HEK293 (cell line): ENCODE data around the gene KCTD17.
A peak's percentile ranks its signal among the peaks of the same experiment; 100 is the strongest.

Experiments used
- CTCF ChIA-PET: fragments of 350-600 bp; formaldehyde crosslinking; extraction: SDS; loops from one replicate; lab custom pipeline; 2021; ENCODE audit warnings: antibody characterized with exemption; lab: Yijun Ruan, JAX
- POLR2A ChIA-PET: fragments of 300-600 bp; formaldehyde crosslinking; extraction: SDS; loops from one replicate; lab custom pipeline; 2020; ENCODE audit warnings: antibody characterized with exemption, inconsistent platforms; lab: Yijun Ruan, JAX
- H3K27ac ChIP-seq: fragments of 200-500 bp; sonication (Bioruptor generic); 2 replicates; pipeline ENCODE4 v1.5.1; 2014; ENCODE audit warnings: low read depth, low read length, control low read depth, inconsistent platforms; ENCODE audit errors: extremely low read depth
- H3K36me3 ChIP-seq, 2 experiments: fragments of 200-500 bp in 1 of 2; sonication (Bioruptor generic) in 1 of 2; 1 replicate in 1 of 2; 2 replicates in 1 of 2; pipeline ENCODE4 v1.5.1; 2014 to 2017; ENCODE audit warnings: inconsistent platforms in 2 of 2, low read length in 2 of 2; ENCODE audit not compliant: control insufficient read depth in 2 of 2, insufficient read depth in 1 of 2
- H3K4me1 ChIP-seq: fragments of 200-500 bp; sonication (Bioruptor generic); 2 replicates; pipeline ENCODE4 v1.5.1; 2014; ENCODE audit warnings: mild to moderate bottlenecking, low read length, inconsistent platforms; ENCODE audit not compliant: control insufficient read depth, insufficient read depth
- H3K4me3 ChIP-seq: 2 replicates; pipeline ENCODE4 v1.5.1; 2011; ENCODE audit warnings: low read depth, mild to moderate bottlenecking, control low read depth, low read length, moderate library complexity
- H3K9me3 ChIP-seq: fragments of 200-500 bp; sonication (Bioruptor generic); 2 replicates; pipeline ENCODE4 v1.5.1; 2014; ENCODE audit warnings: low read depth, low read length, inconsistent platforms; ENCODE audit not compliant: control insufficient read depth, insufficient read depth
- BCL6B ChIP-seq: fragments of 450-650 bp; formaldehyde crosslinking; IDR thresholded peaks from 2 replicates; pipeline ENCODE4 v1.5.1; 2017; ENCODE audit warnings: missing biosample characterization, missing genetic modification characterization
- EGR2 ChIP-seq: fragments of 450-650 bp; formaldehyde crosslinking; IDR thresholded peaks from 2 replicates; pipeline ENCODE4 v1.5.1; 2016; ENCODE audit warnings: low read depth, missing biosample characterization, missing genetic modification characterization
- GLI4 ChIP-seq: fragments of 450-650 bp; formaldehyde crosslinking; IDR thresholded peaks from 2 replicates; pipeline ENCODE4 v1.5.1; 2016; ENCODE audit warnings: missing biosample characterization, missing genetic modification characterization
- GLIS1 ChIP-seq: fragments of 450-650 bp; formaldehyde crosslinking; IDR thresholded peaks from 2 replicates; pipeline ENCODE4 v1.5.1; 2016; ENCODE audit warnings: missing biosample characterization, missing genetic modification characterization
- HOXD13 ChIP-seq: sonication (generic); formaldehyde crosslinking; IDR thresholded peaks from 2 replicates; pipeline ENCODE4 v1.8.0; 2022; ENCODE audit warnings: missing genetic modification reagents, borderline replicate concordance
- KLF1 ChIP-seq: fragments of 450-650 bp; formaldehyde crosslinking; IDR thresholded peaks from 2 replicates; pipeline ENCODE4 v1.5.1; 2016; ENCODE audit warnings: missing biosample characterization, missing genetic modification characterization
- KLF17 ChIP-seq: fragments of 450-650 bp; formaldehyde crosslinking; IDR thresholded peaks from 2 replicates; pipeline ENCODE4 v1.5.1; 2016; ENCODE audit warnings: missing biosample characterization, missing genetic modification characterization
- KLF9 ChIP-seq: fragments of 450-650 bp; formaldehyde crosslinking; IDR thresholded peaks from 2 replicates; pipeline ENCODE4 v1.5.1; 2016; ENCODE audit warnings: missing biosample characterization, missing genetic modification characterization, low read depth
- SALL2 ChIP-seq: fragments of 450-650 bp; formaldehyde crosslinking; IDR thresholded peaks from 2 replicates; pipeline ENCODE4 v1.5.0; 2017; ENCODE audit warnings: missing biosample characterization, mild to moderate bottlenecking, missing genetic modification characterization, borderline replicate concordance
- SP3 ChIP-seq: fragments of 450-650 bp; formaldehyde crosslinking; IDR thresholded peaks from 2 replicates; pipeline ENCODE4 v1.5.1; 2016; ENCODE audit warnings: missing biosample characterization, missing genetic modification characterization
- TSHZ1 ChIP-seq: fragments of 450-650 bp; formaldehyde crosslinking; IDR thresholded peaks from 2 replicates; pipeline ENCODE4 v1.5.1; 2016; ENCODE audit warnings: missing biosample characterization, missing genetic modification characterization, borderline replicate concordance
- ZBTB20 ChIP-seq: fragments of 450-650 bp; formaldehyde crosslinking; IDR thresholded peaks from 2 replicates; pipeline ENCODE4 v1.5.1; 2016; ENCODE audit warnings: missing biosample characterization, missing genetic modification characterization
- ZBTB26 ChIP-seq: fragments of 450-650 bp; formaldehyde crosslinking; optimal IDR thresholded peaks from 2 replicates; pipeline ENCODE3; 2016; ENCODE audit warnings: missing biosample characterization, mild to moderate bottlenecking, missing genetic modification characterization
- ZNF10 ChIP-seq: fragments of 450-650 bp; formaldehyde crosslinking; IDR thresholded peaks from 2 replicates; pipeline ENCODE4 v1.5.1; 2017; ENCODE audit warnings: missing biosample characterization, missing genetic modification characterization
- ZNF114 ChIP-seq: fragments of 450-650 bp; formaldehyde crosslinking; IDR thresholded peaks from 2 replicates; pipeline ENCODE4 v1.5.0; 2017; ENCODE audit warnings: missing biosample characterization, missing genetic modification characterization
- ZNF23 ChIP-seq: fragments of 450-650 bp; formaldehyde crosslinking; IDR thresholded peaks from 2 replicates; pipeline ENCODE4 v1.5.1; 2016; ENCODE audit warnings: missing biosample characterization, missing genetic modification characterization, borderline replicate concordance
- ZNF311 ChIP-seq: fragments of 450-650 bp; formaldehyde crosslinking; IDR thresholded peaks from 2 replicates; pipeline ENCODE4 v1.5.1; 2017; ENCODE audit warnings: missing biosample characterization, missing genetic modification characterization, borderline replicate concordance
- ZNF341 ChIP-seq: fragments of 450-650 bp; formaldehyde crosslinking; IDR thresholded peaks from 2 replicates; pipeline ENCODE4; 2016; ENCODE audit warnings: low read depth, missing biosample characterization, missing genetic modification characterization
- ZNF548 ChIP-seq: fragments of 450-650 bp; formaldehyde crosslinking; IDR thresholded peaks from 2 replicates; pipeline ENCODE4 v1.5.1; 2016; ENCODE audit warnings: missing biosample characterization, missing genetic modification characterization
- ZNF621 ChIP-seq: fragments of 450-650 bp; formaldehyde crosslinking; IDR thresholded peaks from 2 replicates; pipeline ENCODE4 v1.5.1; 2017; ENCODE audit warnings: missing biosample characterization, missing genetic modification characterization
- ZNF664 ChIP-seq: fragments of 450-650 bp; formaldehyde crosslinking; IDR thresholded peaks from 2 replicates; pipeline ENCODE4 v1.5.1; 2016; ENCODE audit warnings: missing biosample characterization, missing genetic modification characterization
- ZNF692 ChIP-seq: fragments of 450-650 bp; formaldehyde crosslinking; IDR thresholded peaks from 2 replicates; pipeline ENCODE4 v1.5.1; 2016; ENCODE audit warnings: missing biosample characterization, missing genetic modification characterization
- ZNF768 ChIP-seq: fragments of 450-650 bp; formaldehyde crosslinking; IDR thresholded peaks from 2 replicates; pipeline ENCODE4 v1.5.1; 2018; ENCODE audit warnings: missing biosample characterization, mild to moderate bottlenecking, missing genetic modification characterization

The KCTD17 gene

GRCh38 chr22:37084385-37084784 lies 32.8 kb downstream of the KCTD17 start:
- CTCF ChIA-PET = no interaction called here
- Histone ChIP-seq H3K27ac (no peak overlapping the region), H3K9me3 (no peaks in the 10 kb centered on the region), H3K4me1 (no peaks in the 10 kb centered on the region)
- TF ChIP-seq EGR2 (peak; percentile 67), HOXD13 (CRISPR knock-in tag) (no peak)
- TF ChIP-seq, all 188 proteins: peak for 1
- POLR2A ChIA-PET = interaction anchor here (0.9 kb wide), 1 partner anchor 115 kb away, joined by 4 read pairs; no protein-coding TSS in a partner anchor
- Histone ChIP-seq H3K36me3 (no peaks in the 10 kb centered on the region), H3K4me3 (no peak overlapping the region)

- no peak for TF ChIP-seq ZNF114 (tag by site-specific recombination)
- no peak for TF ChIP-seq BCL6B (tag by site-specific recombination)
- Histone ChIP-seq H3K9me3 (no peaks in the 10 kb centered on the region), H3K4me1 (no peaks in the 10 kb centered on the region), H3K4me3 (no peak overlapping the region), H3K27ac (no peak overlapping the region), H3K36me3 (no peaks in the 10 kb centered on the region)
- ChIA-PET POLR2A (no interaction called here), CTCF (interaction anchor here (0.6 to 3.6 kb wide), 3 partner anchors 10 to 730 kb away, joined by 3 to 10 read pairs (median 4); no protein-coding TSS in a partner anchor)
These were observed 34.6 kb downstream of the KCTD17 start for GRCh38 chr22:37086184-37086583.

GRCh38 chr22:37088108-37088605 lies 36.6 kb downstream of the KCTD17 start:
- POLR2A ChIA-PET = interaction anchor here (1.2 kb wide), 1 partner anchor 111 kb away, joined by 3 read pairs; no protein-coding TSS in a partner anchor
- CTCF ChIA-PET = interaction anchor here (1.0 to 3.6 kb wide), 3 partner anchors 10 to 109 kb away, joined by 4 to 10 read pairs (median 4); no protein-coding TSS in a partner anchor
- Histone ChIP-seq H3K27ac (no peak overlapping the region), H3K4me1 (no peaks in the 10 kb centered on the region), H3K4me3 (no peak overlapping the region), H3K9me3 (no peaks in the 10 kb centered on the region), H3K36me3 (no peaks in the 10 kb centered on the region)
- no peak for TF ChIP-seq GLI4 (tag by site-specific recombination)
- TF ChIP-seq KLF1 (tag by site-specific recombination) = peak; percentile 74
- no peak for TF ChIP-seq ZNF548 (tag by site-specific recombination)
- no peak for TF ChIP-seq ZBTB20 (tag by site-specific recombination)
- TF ChIP-seq ZNF10 (tag by site-specific recombination) = no peak
- TF ChIP-seq ZNF768 = no peak
- TF ChIP-seq SALL2 (tag by site-specific recombination) = no peak
- TF ChIP-seq ZNF692 = no peak
- TF ChIP-seq ZNF621 = no peak
- peak; percentile 93 for TF ChIP-seq ZNF341 (tag by site-specific recombination)
- 0 out of 2 replicates have a peak, but pooled peaks have one; percentile 17 for TF ChIP-seq KLF9
- peak; percentile 98 for TF ChIP-seq ZNF664
- TF ChIP-seq KLF17 = 0 out of 2 replicates have a peak, but pooled peaks have one; percentile 51
- TF ChIP-seq SP3 = no peak
- no peak for TF ChIP-seq TSHZ1 (tag by site-specific recombination)
- no peak for TF ChIP-seq GLIS1 (tag by site-specific recombination)
- TF ChIP-seq ZNF23 (tag by site-specific recombination) = no peak
- no peak for TF ChIP-seq ZBTB26 (tag by site-specific recombination)
- TF ChIP-seq EGR2 = peak; percentile 28; the same call in 1 of the 2 replicates
- no peak for TF ChIP-seq ZNF311
